GM12892 (cell line): ENCODE data around the gene ATXN1.

Experiments
- POLR2A ChIP-seq: IDR thresholded peaks from 2 replicates; pipeline ENCODE4 v1.6.1; 2011; ENCODE audit warnings: low read depth, low read length, control low read depth
- POLR2AphosphoS5 ChIP-seq: IDR thresholded peaks from 2 replicates; pipeline ENCODE4 v1.6.1; 2011; ENCODE audit warnings: low read depth, low read length, control low read depth

- TF ChIP-seq POLR2AphosphoS5, result no peak
- no peak for TF ChIP-seq POLR2A
Observed at GRCh38 chr6:16698997-16699868, 62.0 kb downstream of the ATXN1 start.
